ENCODE data around the gene GATA1.

DNA sequence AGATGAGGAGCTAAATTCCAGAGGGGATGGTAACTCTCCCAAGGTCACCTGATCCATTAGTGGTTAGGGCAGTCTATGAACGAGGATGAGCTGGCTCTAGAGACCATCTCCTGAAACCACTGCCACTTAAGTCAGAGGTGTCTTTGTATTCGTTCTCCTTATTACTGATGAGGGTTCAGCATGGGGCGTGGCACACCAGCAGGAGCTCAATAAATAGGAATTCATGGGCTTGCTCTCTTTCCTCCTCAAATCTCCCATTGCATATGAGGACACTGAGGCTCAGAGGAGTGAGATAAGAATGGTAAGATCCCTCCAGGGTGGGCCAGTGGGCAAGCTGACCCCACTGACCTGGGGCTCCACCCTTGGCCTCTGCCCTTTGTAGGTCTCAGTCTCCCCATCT, 1.7 kb upstream of the GATA1 start:
- TF ChIP-seq, protein P1, sequence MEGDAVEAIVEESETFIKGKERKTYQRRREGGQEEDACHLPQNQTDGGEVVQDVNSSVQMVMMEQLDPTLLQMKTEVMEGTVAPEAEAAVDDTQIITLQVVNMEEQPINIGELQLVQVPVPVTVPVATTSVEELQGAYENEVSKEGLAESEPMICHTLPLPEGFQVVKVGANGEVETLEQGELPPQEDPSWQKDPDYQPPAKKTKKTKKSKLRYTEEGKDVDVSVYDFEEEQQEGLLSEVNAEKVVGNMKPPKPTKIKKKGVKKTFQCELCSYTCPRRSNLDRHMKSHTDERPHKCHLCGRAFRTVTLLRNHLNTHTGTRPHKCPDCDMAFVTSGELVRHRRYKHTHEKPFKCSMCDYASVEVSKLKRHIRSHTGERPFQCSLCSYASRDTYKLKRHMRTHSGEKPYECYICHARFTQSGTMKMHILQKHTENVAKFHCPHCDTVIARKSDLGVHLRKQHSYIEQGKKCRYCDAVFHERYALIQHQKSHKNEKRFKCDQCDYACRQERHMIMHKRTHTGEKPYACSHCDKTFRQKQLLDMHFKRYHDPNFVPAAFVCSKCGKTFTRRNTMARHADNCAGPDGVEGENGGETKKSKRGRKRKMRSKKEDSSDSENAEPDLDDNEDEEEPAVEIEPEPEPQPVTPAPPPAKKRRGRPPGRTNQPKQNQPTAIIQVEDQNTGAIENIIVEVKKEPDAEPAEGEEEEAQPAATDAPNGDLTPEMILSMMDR (IDR thresholded peaks at IDR 0.05; ENCODE audit: low read length): no peak
- TF ChIP-seq EZH2 (optimal IDR thresholded peaks at IDR 0.05; ENCODE audit: low read depth, low read length): no peak
